Lung (tissue), 12 donors: ENCODE measurements around the gene HMGB1. TPM values are rescaled to one million over a fixed set of nuclear protein-coding genes. Genes with fewer than 3 reads are reported as not detected.

Experiments
- ATAC-seq: fragments of 200-7000 bp; cut with Tn5 transposase; one replicate; pipeline ENCODE4 v1.9.1; 2020; ENCODE audit warnings: moderate number of reproducible peaks; ENCODE audit not compliant: insufficient read depth, low FRiP score
- DNase-seq, 3 donors: peaks; one replicate each; pipeline ENCODE4 v3.0.0-alpha.2; 2013 to 2017
- H3K27ac ChIP-seq, 2 donors: one replicate each; pipeline ENCODE4 v1.5.1; 2013; ENCODE audit warnings: mild to moderate bottlenecking in 2 of 2, moderate library complexity in 2 of 2, control low read depth in 1 of 2, inconsistent platforms in 1 of 2, low read depth in 1 of 2, low read length in 1 of 2
- H3K27me3 ChIP-seq, 3 donors: one replicate each; pipeline ENCODE4 v1.5.1; 2013; ENCODE audit warnings: low read length in 2 of 3; ENCODE audit not compliant: control insufficient read depth in 3 of 3, insufficient read depth in 3 of 3
- H3K36me3 ChIP-seq, 4 donors: one replicate each; pipeline ENCODE4 v1.5.1; 2013; ENCODE audit warnings: low read length in 4 of 4, mild to moderate bottlenecking in 1 of 4, moderate library complexity in 1 of 4; ENCODE audit not compliant: control insufficient read depth in 4 of 4, insufficient read depth in 4 of 4
- H3K4me1 ChIP-seq, 5 donors: one replicate each; pipeline ENCODE4 v1.5.1; 2013; ENCODE audit warnings: low read length in 5 of 5, mild to moderate bottlenecking in 2 of 5, moderate library complexity in 1 of 5; ENCODE audit not compliant: control insufficient read depth in 5 of 5, insufficient read depth in 5 of 5
- H3K4me3 ChIP-seq: one replicate; pipeline ENCODE4 v1.5.1; 2013; ENCODE audit warnings: mild to moderate bottlenecking, control low read depth, moderate library complexity
- H3K9ac ChIP-seq, 2 donors: one replicate each; pipeline ENCODE4 v1.5.1; 2013; ENCODE audit warnings: low read length in 2 of 2, control low read depth in 1 of 2; ENCODE audit not compliant: insufficient read depth in 1 of 2
- H3K9me3 ChIP-seq, 4 donors: one replicate each; pipeline ENCODE4 v1.5.1; 2013; ENCODE audit warnings: low read length in 3 of 4, mild to moderate bottlenecking in 1 of 4, moderate library complexity in 1 of 4; ENCODE audit not compliant: control insufficient read depth in 4 of 4, insufficient read depth in 3 of 4
- CTCF ChIP-seq: IDR thresholded peaks from 2 replicates; pipeline ENCODE4 v1.5.1; 2012; ENCODE audit warnings: mild to moderate bottlenecking; ENCODE audit errors: control extremely low read depth, extremely low read depth
- WGBS, 2 donors: extraction: QIAGEN DNeasy Blood & Tissue Kit; methylation state at CpG; one replicate each; pipeline ENCODE4 v1.1.7; 2013; 5-methylcytosine and 5-hydroxymethylcytosine counted together
- polyA plus RNA-seq, 2 donors: library from polyadenylated mRNA; stranded (reverse); fragments of 200-250 nt; gene quantifications; one replicate each; pipeline ENCODE4 v1.2.1, GENCODE V29; 2013
- total RNA-seq, 2 donors: library from RNA; depleted of rRNA in 1 of 2; stranded (reverse); fragments of >200 nt in 1 of 2; gene quantifications; one replicate each; pipeline ENCODE4 v1.2.1, GENCODE V29; 2014 to 2021
- donor health status: control.
- donor health status: control.
- donor health status: Bipolar disorder and iron deficiency.
- donor health status: healthy.
- donor health status: DM: yes; HTN: yes; CAD: no.

HMGB1 gene
- total and polyA plus RNA-seq, 4 donors: 210 to 374 (median 325) TPM

GRCh38 chr13:30499338-30499737 is 33.6 kb upstream of the HMGB1 start:
- no peak overlapping the region for H3K27ac ChIP-seq
- no peak overlapping the region for H3K9ac ChIP-seq
- DNase-seq (no peak), ATAC-seq (no peak)
- no peaks in the 10 kb centered on the region for H3K36me3 ChIP-seq
- no peaks in the 10 kb centered on the region for H3K27me3 ChIP-seq
- H3K4me3 ChIP-seq: no peak overlapping the region
- H3K9me3 ChIP-seq: no peaks in the 10 kb centered on the region
- WGBS, 2 donors: 35 to 89% methylated on average over 3 of the region's 3 CpGs
- no peak for TF ChIP-seq CTCF
- peaks cover 0 to 1% (median 0%) of the 10 kb centered on the region in 5 donors for H3K4me1 ChIP-seq

- TF ChIP-seq CTCF: no peak
- H3K27me3 ChIP-seq: no peaks in the 10 kb centered on the region
- H3K4me1 ChIP-seq: no peaks in the 10 kb centered on the region
- no peaks in the 10 kb centered on the region for H3K9me3 ChIP-seq
- ATAC-seq (no peak), DNase-seq (no peak)
- WGBS, 2 donors: 93 to 94% methylated on average over 2 of the region's 2 CpGs
- H3K9ac ChIP-seq: no peak overlapping the region
- H3K27ac ChIP-seq: no peak overlapping the region
- H3K4me3 ChIP-seq: no peak overlapping the region
- no peaks in the 10 kb centered on the region for H3K36me3 ChIP-seq
Measured at GRCh38 chr13:30496147-30496546, 30.4 kb upstream of the HMGB1 start.

GRCh38 chr13:30495746-30496145 is 30.0 kb upstream of the HMGB1 start:
- H3K4me1 ChIP-seq: no peaks in the 10 kb centered on the region
- H3K9ac ChIP-seq: no peak overlapping the region
- no peak overlapping the region for H3K4me3 ChIP-seq
- no peak for ATAC-seq
- H3K27ac ChIP-seq: no peak overlapping the region
- no peaks in the 10 kb centered on the region for H3K9me3 ChIP-seq
- WGBS, 2 donors: 81 to 98% methylated on average over 2 of the region's 2 CpGs
- no peaks in the 10 kb centered on the region for H3K36me3 ChIP-seq
- no peaks in the 10 kb centered on the region for H3K27me3 ChIP-seq
- no peak for DNase-seq
- TF ChIP-seq CTCF: no peak

GRCh38 chr13:30493658-30494381 is 28.1 kb upstream of the HMGB1 start:
- Histone ChIP-seq H3K27me3 (no peaks in the 10 kb centered on the region), H3K9me3 (no peaks in the 10 kb centered on the region), H3K36me3 (no peaks in the 10 kb centered on the region), H3K9ac (no peak overlapping the region), H3K4me3 (no peak overlapping the region), H3K27ac (no peak overlapping the region), H3K4me1 (no peaks in the 10 kb centered on the region)
- DNase-seq (no peak), ATAC-seq (no peak)
- 89 to 90% methylated on average over 4 of the region's 4 CpGs for WGBS, 2 donors
- no peak for TF ChIP-seq CTCF
